NCI-H2171 treated with DMSO at 0.1 percent for 48 hours (cell line): ENCODE results near the gene ZDHHC18.
"Not testable (repeated sequence)": the region's sequence is repeated elsewhere in the genome, so short reads cannot be mapped to it uniquely, and the experiment has no call there.

ENCODE experiments used
- DNase-seq: peaks from one replicate; lab custom pipeline; 2025; lab: John Stamatoyannopoulos, UW

ZDHHC18 gene

DNA sequence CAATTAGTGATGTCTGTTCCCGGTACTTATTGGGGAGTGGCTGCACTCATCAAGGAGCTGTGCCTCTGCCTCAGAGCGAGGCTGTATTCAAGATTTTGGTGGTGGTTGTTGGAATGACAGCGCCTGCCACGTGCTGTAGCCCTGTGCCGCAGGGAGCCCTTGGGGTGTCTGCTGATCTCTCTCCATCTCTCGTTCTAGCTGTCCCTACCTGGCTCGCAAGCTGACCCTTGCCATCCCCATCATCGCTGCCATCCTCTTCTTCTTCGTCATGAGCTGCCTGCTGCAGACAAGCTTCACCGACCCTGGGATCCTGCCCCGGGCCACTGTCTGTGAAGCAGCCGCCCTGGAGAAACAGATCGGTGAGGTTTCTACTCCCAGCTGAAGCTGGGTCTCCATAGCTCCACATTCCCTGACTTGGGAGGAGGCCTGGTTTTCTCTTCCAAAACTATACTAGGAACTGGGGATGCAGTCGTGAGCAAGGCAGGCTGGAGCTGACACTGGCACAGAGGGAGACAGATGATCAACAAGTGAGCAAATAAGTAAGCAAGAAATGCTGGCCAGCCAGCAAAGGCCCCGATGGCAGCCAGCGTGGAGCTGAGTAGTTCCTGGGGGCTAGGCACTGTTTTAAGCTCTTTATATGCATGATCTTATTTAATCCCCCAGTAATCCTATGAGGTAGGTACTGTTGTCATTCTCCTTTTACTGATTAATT is 5.9 kb downstream of the ZDHHC18 start:
- no peak for DNase-seq

- DNase-seq = no peak
Measured at GRCh38 chr1:26833432-26834405, 7.2 kb downstream of the ZDHHC18 start.

- not testable (repeated sequence) for DNase-seq
Measured at GRCh38 chr1:26837665-26838064, 11.2 kb downstream of the ZDHHC18 start.

DNA sequence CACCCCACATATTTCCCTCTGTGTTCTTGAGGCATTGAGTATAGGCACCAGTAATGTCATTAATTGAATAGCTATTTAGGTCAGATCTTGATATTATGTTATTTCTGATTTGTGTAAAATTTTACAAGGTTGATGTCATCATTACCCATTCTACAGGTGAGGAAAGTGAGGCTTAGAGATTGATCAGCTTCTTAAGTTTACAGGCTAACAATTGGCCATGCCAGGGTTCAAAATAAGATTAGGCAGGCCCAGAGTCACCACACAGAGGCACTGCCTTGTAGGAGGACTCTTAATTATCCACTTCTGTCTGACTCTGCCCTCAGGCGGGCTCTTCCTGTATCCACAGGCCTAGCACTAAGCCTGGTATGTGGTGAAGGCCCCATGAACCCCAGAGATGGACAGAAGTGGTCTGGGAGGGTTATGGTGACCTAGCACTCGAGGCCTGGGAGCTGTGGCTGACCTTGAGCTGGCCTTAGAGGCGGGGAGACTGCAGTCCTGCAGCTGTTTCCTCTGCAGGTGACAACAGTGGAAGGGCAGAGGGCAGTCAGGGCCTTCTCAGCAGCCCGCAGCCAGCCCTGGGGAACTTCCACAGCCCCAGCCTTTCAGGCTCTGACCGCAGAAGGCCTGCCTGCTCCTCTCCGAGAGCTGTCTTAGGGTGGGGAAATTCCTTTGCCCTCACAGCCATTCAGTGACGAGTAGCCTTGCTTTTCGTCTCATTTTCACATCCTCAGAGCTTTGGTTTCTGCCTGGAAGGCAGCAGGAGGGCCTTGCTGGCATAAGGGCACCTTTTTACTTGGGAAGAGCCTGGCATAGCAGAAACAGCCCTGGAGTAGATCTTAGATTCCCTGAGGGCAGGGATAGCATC is 12.2 kb downstream of the ZDHHC18 start:
- no peak for DNase-seq

DNA sequence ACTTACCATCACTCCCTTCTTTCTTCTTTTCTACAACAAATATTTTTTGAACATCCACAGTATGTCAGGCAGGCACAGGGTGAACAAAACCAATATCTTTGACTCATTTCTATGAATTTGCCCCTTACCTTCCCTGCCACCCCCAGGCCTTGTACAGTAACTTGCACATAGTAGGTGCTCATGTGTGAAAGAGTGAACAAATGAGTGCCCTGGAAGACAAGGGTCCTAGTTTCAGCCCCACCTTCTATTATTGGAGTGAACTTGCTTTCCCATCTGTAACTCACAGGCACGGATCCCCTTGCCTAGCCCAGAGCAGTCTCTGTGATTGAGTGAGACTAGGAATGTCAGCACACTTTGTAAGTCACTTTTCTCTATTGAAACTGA is 12.8 kb downstream of the ZDHHC18 start:
- no peak for DNase-seq

GRCh38 chr1:26839779-26840178 is 13.3 kb downstream of the ZDHHC18 start:
- DNase-seq = no peak

- no peak for DNase-seq
Measured at GRCh38 chr1:26844424-26845196, 18.1 kb downstream of the ZDHHC18 start.

- not testable (repeated sequence) for DNase-seq
Measured at GRCh38 chr1:26847826-26848225, 21.3 kb downstream of the ZDHHC18 start.

- DNase-seq = no peak
Measured at GRCh38 chr1:26848499-26848898, 22.0 kb downstream of the ZDHHC18 start.

GRCh38 chr1:26848941-26849774 is 22.7 kb downstream of the ZDHHC18 start:
- DNase-seq = no peak

GRCh38 chr1:26851106-26851684 is 24.7 kb downstream of the ZDHHC18 start:
- DNase-seq = no peak

GRCh38 chr1:26852701-26853100 is 26.2 kb downstream of the ZDHHC18 start:
- DNase-seq = no peak

DNA sequence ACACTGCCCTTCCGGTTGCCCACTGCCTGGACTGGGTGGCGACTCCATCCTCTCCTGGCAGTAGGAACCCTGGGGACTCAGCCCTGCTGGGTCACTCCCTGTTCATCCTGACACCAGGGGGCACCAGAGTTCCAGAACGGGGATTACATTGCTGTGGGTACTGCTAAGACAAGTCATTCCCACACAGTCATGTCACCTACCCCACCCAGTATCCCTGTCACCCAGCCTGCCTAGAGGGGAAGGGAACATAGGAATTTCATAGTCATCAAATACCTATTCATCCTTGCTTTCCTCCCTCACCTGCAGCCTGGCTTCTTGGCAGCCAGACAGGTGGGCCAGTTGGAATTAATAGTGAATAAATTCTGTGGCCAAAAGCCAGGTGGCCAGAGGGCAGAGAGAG is 26.7 kb downstream of the ZDHHC18 start:
- DNase-seq = peak; percentile 69

GRCh38 chr1:26853600-26853999 is 27.1 kb downstream of the ZDHHC18 start:
- DNase-seq = no peak

DNA sequence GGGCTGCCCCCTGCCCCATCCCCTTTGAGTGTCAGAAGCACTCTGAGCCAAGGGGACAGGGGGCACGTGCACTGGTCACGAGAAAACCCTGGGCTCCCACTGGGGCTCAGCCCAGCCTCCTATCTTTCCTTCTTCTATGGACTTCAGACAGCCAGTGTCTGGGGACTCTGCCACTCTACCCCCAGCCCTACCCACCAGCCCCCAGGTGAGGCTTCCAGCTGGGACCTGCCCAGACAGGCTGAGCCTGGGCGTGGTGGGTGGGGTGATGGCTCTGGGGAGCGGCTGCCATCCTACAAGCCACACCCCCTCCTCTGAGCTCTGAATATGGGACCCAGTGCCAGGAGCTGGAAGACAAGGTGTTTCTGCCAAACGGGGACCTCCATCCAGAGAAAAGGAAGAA is 28.4 kb downstream of the ZDHHC18 start:
- DNase-seq = peak; percentile 88

DNA sequence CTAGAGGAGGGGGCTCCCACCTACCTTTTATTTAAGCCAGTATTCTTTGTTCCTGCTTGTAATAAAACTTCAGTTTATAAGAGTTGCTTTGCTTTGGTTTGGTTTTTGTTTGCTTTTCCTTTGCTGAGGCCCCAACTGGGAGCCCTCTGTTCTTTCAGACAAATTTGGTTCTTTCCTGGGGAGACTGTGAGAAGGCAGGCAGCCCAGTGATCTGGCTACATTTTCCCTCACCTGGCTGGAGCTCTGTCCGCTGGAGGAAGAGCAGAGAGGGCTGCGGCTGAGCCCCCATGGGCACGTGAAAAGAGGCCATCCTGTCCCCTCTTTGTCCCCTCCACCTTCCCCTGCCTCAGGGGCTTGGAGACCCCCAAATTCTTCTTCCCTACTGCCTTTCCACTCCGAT is 29.1 kb downstream of the ZDHHC18 start:
- DNase-seq = no peak

GRCh38 chr1:26856181-26856580 is 29.7 kb downstream of the ZDHHC18 start:
- peak; percentile 37 for DNase-seq

- peak; percentile 47 for DNase-seq
Measured at GRCh38 chr1:26856604-26857469, 30.3 kb downstream of the ZDHHC18 start.

DNA sequence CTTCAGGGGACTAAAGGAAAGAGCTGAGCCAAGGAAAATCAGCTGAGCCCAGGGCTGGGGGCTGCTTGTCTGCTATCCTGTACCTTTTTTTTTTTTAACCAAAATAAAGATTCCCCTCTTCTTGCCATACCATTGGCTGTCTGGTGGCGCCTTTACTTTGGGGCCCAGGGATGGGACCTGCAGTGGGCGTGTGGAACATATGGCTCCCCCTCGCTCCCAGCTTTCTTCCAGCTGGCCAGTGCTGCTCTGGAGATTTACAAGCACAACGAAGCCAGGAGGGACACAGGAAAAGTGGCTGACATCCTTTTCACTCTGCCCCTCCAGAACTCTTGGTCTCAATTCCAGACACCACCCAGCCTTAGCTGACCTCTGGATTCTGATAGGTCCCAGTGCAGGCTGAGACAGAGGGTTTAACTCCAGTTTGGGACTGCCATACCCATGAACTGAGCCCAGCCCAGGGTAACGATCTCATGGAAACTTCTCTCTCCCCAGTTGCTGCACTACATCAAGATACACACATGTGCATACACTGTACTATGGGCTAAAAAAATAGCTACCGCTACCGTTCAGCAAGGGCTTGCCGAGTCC is 31.1 kb downstream of the ZDHHC18 start:
- peak; percentile 87 for DNase-seq
